Caco-2 (cell line): ENCODE data around the gene ASTN2. TPM values are rescaled to one million over a fixed set of nuclear protein-coding genes. Genes with fewer than 3 reads are reported as not detected.

Experiments used
- BruUV-seq: library from RNA; stranded (reverse); fragments of 400-500 nt; replicated peaks from 2 replicates; lab custom pipeline; 2021; lab: Mats Ljungman, UMichigan
- CTCF ChIA-PET: fragments of 300-600 bp; sonication (Branson Sonifier 250); formaldehyde crosslinking; loops from one replicate; lab custom pipeline; 2022; ENCODE audit warnings: antibody characterized with exemption; lab: Charles Lee
- POLR2A ChIA-PET: fragments of 300-600 bp; sonication (Branson Sonifier 250); formaldehyde crosslinking; loops from one replicate; lab custom pipeline; 2022; ENCODE audit warnings: antibody characterized with exemption; lab: Charles Lee
- DNase-seq, 2 experiments: peaks; one replicate each; pipeline versions ENCODE4 v3.0.0 to v3.0.0-alpha.2; 2020 to 2022
- H3K27me3 ChIP-seq: replicated peaks from 2 replicates; pipeline ENCODE4 v1.6.0; 2011; ENCODE audit warnings: low read length; ENCODE audit not compliant: control insufficient read depth, insufficient read depth
- H3K36me3 ChIP-seq: 2 replicates; pipeline ENCODE4 v1.5.1; 2011; ENCODE audit warnings: low read length; ENCODE audit not compliant: control insufficient read depth, insufficient read depth
- H3K4me1 ChIP-seq: fragments of 250-450 bp; sonication (Bioruptor Pico); 2 replicates; pipeline ENCODE4 v1.5.1; 2020; ENCODE audit warnings: mild to moderate bottlenecking
- H3K4me3 ChIP-seq: 2 replicates; pipeline ENCODE4 v1.5.1; 2011; ENCODE audit warnings: low read depth, mild to moderate bottlenecking, control low read depth, low read length
- H3K9me3 ChIP-seq: fragments of 250-450 bp; sonication (Bioruptor Pico); 2 replicates; pipeline ENCODE4 v1.5.1; 2020; ENCODE audit warnings: mild to moderate bottlenecking, moderate library complexity
- H3K27ac Mint-ChIP-seq: one replicate; pipeline ENCODE4 v1.8.0; 2022; ENCODE audit warnings: mixed read lengths; ENCODE audit not compliant: unreplicated experiment
- H3K27me3 Mint-ChIP-seq: one replicate; pipeline ENCODE4 v1.8.0; 2022; ENCODE audit warnings: mixed read lengths; ENCODE audit not compliant: insufficient read depth, unreplicated experiment
- H3K36me3 Mint-ChIP-seq: one replicate; pipeline ENCODE4 v1.8.0; 2022; ENCODE audit warnings: mild to moderate bottlenecking, mixed read lengths; ENCODE audit not compliant: insufficient read depth, unreplicated experiment
- H3K4me1 Mint-ChIP-seq: one replicate; pipeline ENCODE4 v1.8.0; 2022; ENCODE audit warnings: low read depth, mixed read lengths; ENCODE audit not compliant: unreplicated experiment
- H3K4me3 Mint-ChIP-seq: one replicate; pipeline ENCODE4 v1.8.0; 2022; ENCODE audit warnings: mild to moderate bottlenecking, moderate library complexity, mixed read lengths; ENCODE audit not compliant: unreplicated experiment
- H3K9me3 Mint-ChIP-seq: one replicate; pipeline ENCODE4 v1.8.0; 2022; ENCODE audit warnings: mixed read lengths; ENCODE audit not compliant: unreplicated experiment
- intact Hi-C: fragments of 100-400 bp; cut with micrococcal nuclease; formaldehyde crosslinking; loops from one replicate; pipeline ENCODE4 v1.10.0; 2022; ENCODE audit not compliant: unreplicated experiment
- total RNA-seq: library from RNA; stranded (reverse); gene quantifications from 2 replicates; pipeline ENCODE4 v1.2.3, GENCODE V29; 2022
- TF ChIP-seq, protein P1 (sequence below), 2 experiments: fragments of 200-600 bp in 1 of 2; IDR thresholded peaks; 1 replicate in 1 of 2; 2 replicates in 1 of 2; pipeline versions ENCODE4 v1.5.1 to v1.8.0; 2011 to 2022; ENCODE audit warnings: antibody characterized with exemption in 1 of 2, control low read depth in 1 of 2, inconsistent platforms in 1 of 2, low read depth in 1 of 2, low read length in 1 of 2, mild to moderate bottlenecking in 1 of 2, moderate library complexity in 1 of 2; ENCODE audit not compliant: insufficient read depth in 1 of 2, severe bottlenecking in 1 of 2, unreplicated experiment in 1 of 2

ASTN2 gene
- total RNA-seq, 1 experiment from 2014 or later, result 12.7 TPM

DNA sequence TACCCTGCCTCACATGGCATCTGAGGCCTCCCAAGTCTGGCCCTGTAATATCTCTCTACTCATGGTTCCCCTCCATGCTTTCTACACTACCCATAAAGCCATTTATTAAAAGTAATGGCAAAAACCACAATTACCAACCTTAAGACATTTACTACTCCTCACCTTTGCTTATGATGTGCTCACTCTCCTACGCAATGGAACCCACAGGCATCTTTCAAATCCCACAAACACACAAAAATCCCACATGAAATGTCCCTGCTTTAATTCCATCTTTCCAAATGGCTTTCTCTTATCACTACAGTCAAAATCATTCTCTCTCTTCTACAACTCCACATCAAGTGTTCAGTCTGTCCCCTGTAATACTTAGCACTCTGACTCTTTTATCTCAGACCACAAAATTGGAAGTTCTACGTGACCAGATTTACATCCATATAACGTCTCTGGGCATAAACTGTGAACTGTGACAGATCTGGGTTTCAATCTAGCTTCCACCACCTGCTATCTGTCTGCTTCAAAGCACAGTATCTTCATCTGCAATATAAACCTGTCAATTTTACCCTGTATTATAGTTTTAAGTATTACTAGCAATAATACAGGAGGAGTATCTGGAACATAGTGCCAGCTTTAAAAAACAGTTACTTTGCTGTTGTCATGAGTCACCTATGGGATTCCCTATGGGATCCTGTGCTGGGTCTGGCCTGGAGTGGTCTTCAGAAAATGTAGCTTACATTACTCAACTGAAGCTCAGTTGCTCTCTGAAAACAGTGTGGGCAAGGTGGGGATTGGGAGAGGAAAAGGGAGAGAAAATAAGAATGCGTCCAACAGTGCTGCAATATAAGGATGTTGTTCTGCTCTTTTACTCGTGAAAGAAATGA, 864.8 kb downstream of the ASTN2 start:
- DNase-seq, result no peak
- BruUV-seq, result no TSS peak
- TF ChIP-seq, protein P1, sequence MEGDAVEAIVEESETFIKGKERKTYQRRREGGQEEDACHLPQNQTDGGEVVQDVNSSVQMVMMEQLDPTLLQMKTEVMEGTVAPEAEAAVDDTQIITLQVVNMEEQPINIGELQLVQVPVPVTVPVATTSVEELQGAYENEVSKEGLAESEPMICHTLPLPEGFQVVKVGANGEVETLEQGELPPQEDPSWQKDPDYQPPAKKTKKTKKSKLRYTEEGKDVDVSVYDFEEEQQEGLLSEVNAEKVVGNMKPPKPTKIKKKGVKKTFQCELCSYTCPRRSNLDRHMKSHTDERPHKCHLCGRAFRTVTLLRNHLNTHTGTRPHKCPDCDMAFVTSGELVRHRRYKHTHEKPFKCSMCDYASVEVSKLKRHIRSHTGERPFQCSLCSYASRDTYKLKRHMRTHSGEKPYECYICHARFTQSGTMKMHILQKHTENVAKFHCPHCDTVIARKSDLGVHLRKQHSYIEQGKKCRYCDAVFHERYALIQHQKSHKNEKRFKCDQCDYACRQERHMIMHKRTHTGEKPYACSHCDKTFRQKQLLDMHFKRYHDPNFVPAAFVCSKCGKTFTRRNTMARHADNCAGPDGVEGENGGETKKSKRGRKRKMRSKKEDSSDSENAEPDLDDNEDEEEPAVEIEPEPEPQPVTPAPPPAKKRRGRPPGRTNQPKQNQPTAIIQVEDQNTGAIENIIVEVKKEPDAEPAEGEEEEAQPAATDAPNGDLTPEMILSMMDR (IDR thresholded peaks at IDR 0.05; ENCODE audit: insufficient read depth in 1 of 2, low read depth in 1 of 2, low read length in 1 of 2, severe bottlenecking in 1 of 2, unreplicated experiment in 1 of 2), result no peak
- ChIA-PET CTCF (no interaction called here), POLR2A (no interaction called here)
- intact Hi-C loops, result no loop called here
- H3K9me3 Mint-ChIP-seq, result no peaks in the 10 kb centered on the region
- H3K27ac Mint-ChIP-seq, result no peak overlapping the region
- no peak overlapping the region for H3K4me3 ChIP-seq
- peaks cover 26% of the 10 kb centered on the region for H3K4me1 ChIP-seq
- no peak overlapping the region for H3K4me3 Mint-ChIP-seq
- no peaks in the 10 kb centered on the region for H3K36me3 Mint-ChIP-seq
- no peaks in the 10 kb centered on the region for H3K27me3 Mint-ChIP-seq
- H3K4me1 Mint-ChIP-seq, result peaks cover 19% of the 10 kb centered on the region
- H3K9me3 ChIP-seq, result no peaks in the 10 kb centered on the region
- H3K27me3 ChIP-seq, result no peaks in the 10 kb centered on the region
- no peaks in the 10 kb centered on the region; the same call in 1 of the 2 replicates for H3K36me3 ChIP-seq

DNA sequence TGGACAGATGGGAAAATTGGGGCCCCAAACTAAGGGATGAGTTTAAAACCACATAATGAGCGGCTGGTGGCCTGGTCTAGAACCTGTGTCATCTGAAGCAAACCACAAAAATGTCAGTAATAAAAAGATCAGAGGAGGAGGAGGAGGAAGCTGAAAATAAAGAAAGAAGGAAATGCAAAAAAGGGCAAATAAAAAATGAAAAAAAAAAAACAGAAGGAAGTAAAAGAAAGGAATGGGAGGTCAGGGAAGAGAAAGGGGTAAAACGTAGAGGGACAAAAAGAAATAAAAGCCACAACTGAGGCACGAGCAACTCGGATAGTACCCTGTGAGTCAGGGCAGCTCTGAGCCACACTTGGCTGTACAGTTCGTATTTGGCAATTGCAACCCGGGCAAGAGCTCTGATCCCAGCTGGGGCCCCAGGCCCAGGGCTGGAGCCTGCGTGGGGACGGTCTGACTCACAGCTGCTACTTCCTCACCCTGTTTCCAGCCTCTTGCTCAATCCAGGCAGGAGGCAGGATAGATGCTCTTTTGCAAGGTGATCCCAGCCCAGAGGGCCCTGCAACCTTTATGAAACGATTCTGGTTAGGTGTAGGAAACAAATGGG, 865.7 kb downstream of the ASTN2 start:
- Mint-ChIP-seq H3K36me3 (no peaks in the 10 kb centered on the region), H3K27me3 (no peaks in the 10 kb centered on the region), H3K4me3 (no peak overlapping the region), H3K27ac (no peak overlapping the region), H3K4me1 (peaks cover 19% of the 10 kb centered on the region), H3K9me3 (no peaks in the 10 kb centered on the region)
- Histone ChIP-seq H3K4me3 (no peak overlapping the region), H3K9me3 (no peaks in the 10 kb centered on the region), H3K36me3 (no peaks in the 10 kb centered on the region; the same call in 1 of the 2 replicates), H3K4me1 (peaks cover 26% of the 10 kb centered on the region), H3K27me3 (no peaks in the 10 kb centered on the region)
- intact Hi-C loops, result no loop called here
- no TSS peak for BruUV-seq
- POLR2A ChIA-PET, result no interaction called here
- TF ChIP-seq, protein P1 (IDR thresholded peaks at IDR 0.05; ENCODE audit: insufficient read depth in 1 of 2, low read depth in 1 of 2, low read length in 1 of 2, severe bottlenecking in 1 of 2, unreplicated experiment in 1 of 2), result no peak
- CTCF ChIA-PET, result no interaction called here
- DNase-seq, result peak; percentile 55 to 64

GRCh38 chr9:116547729-116548426, 867.0 kb downstream of the ASTN2 start:
- H3K9me3 Mint-ChIP-seq, result no peaks in the 10 kb centered on the region
- H3K4me3 ChIP-seq, result no peak overlapping the region
- no peaks in the 10 kb centered on the region; the same call in 1 of the 2 replicates for H3K36me3 ChIP-seq
- peak overlapping the region; percentile 27 for H3K4me3 Mint-ChIP-seq
- BruUV-seq, result no TSS peak
- no peaks in the 10 kb centered on the region for H3K36me3 Mint-ChIP-seq
- peak overlapping the region; percentile 80 for H3K27ac Mint-ChIP-seq
- ChIA-PET POLR2A (no interaction called here), CTCF (no interaction called here)
- H3K4me1 Mint-ChIP-seq, result peaks cover 19% of the 10 kb centered on the region
- no peaks in the 10 kb centered on the region for H3K27me3 ChIP-seq
- H3K4me1 ChIP-seq, result peaks cover 26% of the 10 kb centered on the region
- no peak for DNase-seq
- H3K27me3 Mint-ChIP-seq, result no peaks in the 10 kb centered on the region
- TF ChIP-seq, protein P1 (IDR thresholded peaks at IDR 0.05; ENCODE audit: insufficient read depth in 1 of 2, low read depth in 1 of 2, low read length in 1 of 2, severe bottlenecking in 1 of 2, unreplicated experiment in 1 of 2), result no peak
- H3K9me3 ChIP-seq, result no peaks in the 10 kb centered on the region
- intact Hi-C loops, result loop anchor here (1.0 kb wide), 2 partner anchors 19 to 44 kb away; no protein-coding TSS in a partner anchor
